ENCODE measurements around the gene R3HDM1.

DNA sequence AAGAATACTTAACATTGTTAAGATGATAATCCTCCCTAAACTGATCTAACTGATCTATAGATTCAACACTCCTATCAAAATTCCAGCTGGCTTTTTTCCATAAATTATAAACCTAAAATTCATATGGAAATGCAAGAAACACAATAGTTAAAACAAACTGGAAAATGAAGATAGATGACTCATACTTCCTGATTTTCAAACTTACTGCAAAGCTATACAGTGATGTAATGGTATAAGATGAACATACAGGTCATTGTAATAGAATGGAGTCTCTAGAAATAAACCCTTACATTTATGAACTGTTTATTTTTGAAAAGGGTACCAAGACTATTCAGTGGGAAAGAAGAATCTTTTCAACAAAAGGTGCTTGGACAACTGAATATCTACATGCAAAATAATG lies 242.6 kb downstream of the R3HDM1 start:
- TF ChIP-seq, protein P1, sequence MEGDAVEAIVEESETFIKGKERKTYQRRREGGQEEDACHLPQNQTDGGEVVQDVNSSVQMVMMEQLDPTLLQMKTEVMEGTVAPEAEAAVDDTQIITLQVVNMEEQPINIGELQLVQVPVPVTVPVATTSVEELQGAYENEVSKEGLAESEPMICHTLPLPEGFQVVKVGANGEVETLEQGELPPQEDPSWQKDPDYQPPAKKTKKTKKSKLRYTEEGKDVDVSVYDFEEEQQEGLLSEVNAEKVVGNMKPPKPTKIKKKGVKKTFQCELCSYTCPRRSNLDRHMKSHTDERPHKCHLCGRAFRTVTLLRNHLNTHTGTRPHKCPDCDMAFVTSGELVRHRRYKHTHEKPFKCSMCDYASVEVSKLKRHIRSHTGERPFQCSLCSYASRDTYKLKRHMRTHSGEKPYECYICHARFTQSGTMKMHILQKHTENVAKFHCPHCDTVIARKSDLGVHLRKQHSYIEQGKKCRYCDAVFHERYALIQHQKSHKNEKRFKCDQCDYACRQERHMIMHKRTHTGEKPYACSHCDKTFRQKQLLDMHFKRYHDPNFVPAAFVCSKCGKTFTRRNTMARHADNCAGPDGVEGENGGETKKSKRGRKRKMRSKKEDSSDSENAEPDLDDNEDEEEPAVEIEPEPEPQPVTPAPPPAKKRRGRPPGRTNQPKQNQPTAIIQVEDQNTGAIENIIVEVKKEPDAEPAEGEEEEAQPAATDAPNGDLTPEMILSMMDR (conservative IDR thresholded peaks at IDR 0.05 in 1 of 2, IDR thresholded peaks at IDR 0.05 in 1 of 2; ENCODE audit: extremely low read depth in 1 of 2, insufficient read depth in 1 of 2, low read depth in 1 of 2, low read length in 2 of 2), result no peak
- TF ChIP-seq EZH2 (IDR thresholded peaks at IDR 0.05; ENCODE audit: borderline replicate concordance, low read length), result no peak
